H1 (cell line): ENCODE results near the gene TNS2. TPM values are rescaled to one million over a fixed set of nuclear protein-coding genes. Genes with fewer than 3 reads are reported as not detected.

Experiments
- CTCF ChIA-PET: fragments of 300-600 bp; sonication (Branson Sonifier 250); formaldehyde crosslinking; loops from one replicate; lab custom pipeline; 2021; ENCODE audit not compliant: partially characterized antibody; lab: Charles Lee
- POLR2A ChIA-PET: fragments of 300-600 bp; sonication (Branson Sonifier 250); formaldehyde crosslinking; loops from one replicate; lab custom pipeline; 2021; ENCODE audit warnings: inconsistent platforms; ENCODE audit not compliant: partially characterized antibody; lab: Charles Lee
- DNase-seq, 2 experiments: peaks; one replicate each; pipeline versions ENCODE4 v3.0.0 to v3.0.0-alpha.2; 2010 to 2022; ENCODE audit warnings: low spot score in 2 of 2, low read depth in 1 of 2, mixed read lengths in 1 of 2
- FAIRE-seq: peaks from 2 replicates; lab custom pipeline; 2011; peaks lifted over from hg19 to GRCh38; lab: Jason Lieb, UNC
- H2AFZ ChIP-seq: 2 replicates; pipeline ENCODE4 v1.8.1; 2012; ENCODE audit warnings: low read length, inconsistent platforms
- H2AK5ac ChIP-seq: 2 replicates; pipeline ENCODE4 v1.6.1; 2013; ENCODE audit warnings: low read depth, low read length
- H2BK120ac ChIP-seq: replicated peaks from 2 replicates; pipeline ENCODE3; 2013; ENCODE audit warnings: low read depth, low read length, inconsistent platforms
- H2BK12ac ChIP-seq: 2 replicates; pipeline ENCODE4 v1.6.1; 2013; ENCODE audit warnings: low read depth, low read length
- H2BK15ac ChIP-seq: 2 replicates; pipeline ENCODE4 v1.6.1; 2013; ENCODE audit warnings: low read length
- H2BK20ac ChIP-seq: 2 replicates; pipeline ENCODE4 v1.6.1; 2013; ENCODE audit warnings: low read length
- H2BK5ac ChIP-seq: 2 replicates; pipeline ENCODE4 v1.6.1; 2013; ENCODE audit warnings: low read depth, low read length
- H3K14ac ChIP-seq: 2 replicates; pipeline ENCODE4 v1.6.1; 2013; ENCODE audit warnings: inconsistent platforms; ENCODE audit not compliant: insufficient read length
- H3K18ac ChIP-seq: 2 replicates; pipeline ENCODE4 v1.6.1; 2013; ENCODE audit warnings: low read length; ENCODE audit errors: extremely low read depth
- H3K23ac ChIP-seq: 2 replicates; pipeline ENCODE4 v1.6.1; 2013; ENCODE audit warnings: inconsistent platforms; ENCODE audit not compliant: insufficient read length
- H3K23me2 ChIP-seq: 2 replicates; pipeline ENCODE4 v1.6.1; 2013; ENCODE audit warnings: low read depth, low read length
- H3K27ac ChIP-seq: 2 replicates; pipeline ENCODE4 v1.6.1; 2011; ENCODE audit warnings: low read depth, low read length, inconsistent platforms
- H3K27me3 ChIP-seq, 4 experiments: replicated peaks in 1 of 4; 1 replicate in 1 of 4; 2 replicates in 3 of 4; pipeline versions ENCODE4 v1.6.1 to v1.8.1; 2011 to 2013; ENCODE audit warnings: low read length in 3 of 4, mild to moderate bottlenecking in 3 of 4, inconsistent platforms in 2 of 4, mixed read lengths in 2 of 4, moderate library complexity in 1 of 4; ENCODE audit not compliant: control insufficient read depth in 3 of 4, insufficient read depth in 3 of 4; ENCODE audit errors: extremely low read depth in 1 of 4
- H3K36me3 ChIP-seq, 4 experiments: 2 replicates each; pipeline versions ENCODE4 v1.6.1 to v1.8.1; 2011 to 2013; ENCODE audit warnings: mild to moderate bottlenecking in 4 of 4, low read length in 3 of 4, moderate library complexity in 2 of 4, control low read depth in 1 of 4, inconsistent platforms in 1 of 4; ENCODE audit not compliant: insufficient read depth in 4 of 4, control insufficient read depth in 2 of 4
- H3K4ac ChIP-seq: replicated peaks from 2 replicates; pipeline ENCODE3; 2013; ENCODE audit warnings: low read length, low read depth, mixed read lengths, inconsistent platforms; ENCODE audit not compliant: insufficient read length
- H3K4me1 ChIP-seq, 4 experiments: replicated peaks in 1 of 4; 1 replicate in 1 of 4; 2 replicates in 3 of 4; pipeline versions ENCODE4 v1.6.1 to v1.8.1; 2011 to 2013; ENCODE audit warnings: low read length in 3 of 4, inconsistent platforms in 2 of 4, mixed read lengths in 1 of 4; ENCODE audit not compliant: insufficient read depth in 4 of 4, control insufficient read depth in 3 of 4
- H3K4me2 ChIP-seq, 2 experiments: 2 replicates each; pipeline versions ENCODE4 v1.6.1 to v1.8.1; 2011 to 2013; ENCODE audit warnings: low read depth in 2 of 2, low read length in 2 of 2, control low read depth in 1 of 2, inconsistent platforms in 1 of 2, mild to moderate bottlenecking in 1 of 2; ENCODE audit not compliant: insufficient read depth in 1 of 2
- H3K4me3 ChIP-seq, 4 experiments: fragments of 200-600, 300-600 bp in 1 of 4; sonication (generic), shearing (Covaris generic), sonication (Bioruptor Twin) in 1 of 4; 2 replicates each; pipeline versions ENCODE4 v1.5.1 to v1.8.1; 2011 to 2016; ENCODE audit warnings: low read length in 4 of 4, low read depth in 3 of 4, control low read depth in 2 of 4, inconsistent platforms in 2 of 4, mild to moderate bottlenecking in 2 of 4, mixed read lengths in 1 of 4, moderate library complexity in 1 of 4; ENCODE audit not compliant: insufficient read depth in 2 of 4; ENCODE audit errors: extremely low read depth in 1 of 4
- H3K56ac ChIP-seq: replicated peaks from 2 replicates; pipeline ENCODE3; 2013; ENCODE audit warnings: low read depth, mild to moderate bottlenecking, mixed read lengths, low read length, inconsistent platforms; ENCODE audit not compliant: insufficient read length
- H3K79me1 ChIP-seq: 2 replicates; pipeline ENCODE4 v1.6.1; 2013; ENCODE audit warnings: low read depth, low read length, control low read depth
- H3K79me2 ChIP-seq, 2 experiments: 2 replicates each; pipeline versions ENCODE4 v1.6.1 to v1.8.1; 2012 to 2013; ENCODE audit warnings: low read length in 2 of 2, mild to moderate bottlenecking in 2 of 2, inconsistent platforms in 1 of 2; ENCODE audit not compliant: insufficient read depth in 2 of 2, control insufficient read depth in 1 of 2
- H3K9ac ChIP-seq, 4 experiments: replicated peaks in 1 of 4; 1 replicate in 1 of 4; 2 replicates in 3 of 4; pipeline versions ENCODE4 v1.6.1 to v1.8.1; 2011 to 2013; ENCODE audit warnings: low read depth in 3 of 4, low read length in 3 of 4, control low read depth in 2 of 4, mild to moderate bottlenecking in 2 of 4, moderate library complexity in 2 of 4, inconsistent platforms in 1 of 4; ENCODE audit errors: extremely low read depth in 1 of 4
- H3K9me3 ChIP-seq, 2 experiments: 2 replicates each; pipeline versions ENCODE4 v1.6.1 to v1.8.1; 2012 to 2013; ENCODE audit warnings: mild to moderate bottlenecking in 2 of 2, moderate library complexity in 2 of 2, control low read depth in 1 of 2, inconsistent platforms in 1 of 2, low read depth in 1 of 2, low read length in 1 of 2, mixed read lengths in 1 of 2; ENCODE audit not compliant: insufficient read depth in 2 of 2
- H4K20me1 ChIP-seq, 2 experiments: replicated peaks in 1 of 2; 2 replicates each; pipeline versions ENCODE3 to v1.8.1; 2011 to 2013; ENCODE audit warnings: inconsistent platforms in 2 of 2, low read length in 2 of 2, mild to moderate bottlenecking in 1 of 2; ENCODE audit not compliant: insufficient read depth in 2 of 2, control insufficient read depth in 1 of 2
- H4K5ac ChIP-seq: 2 replicates; pipeline ENCODE4 v1.6.1; 2013; ENCODE audit warnings: low read length, low read depth, mixed read lengths, inconsistent platforms; ENCODE audit not compliant: insufficient read length
- H4K8ac ChIP-seq: 2 replicates; pipeline ENCODE4 v1.8.0; 2013; ENCODE audit warnings: mild to moderate bottlenecking, moderate library complexity, low read length, inconsistent platforms; ENCODE audit not compliant: insufficient read depth; ENCODE audit errors: extremely low read depth
- H4K91ac ChIP-seq: replicated peaks from 2 replicates; pipeline ENCODE3; 2013; ENCODE audit warnings: low read length, mixed read lengths, inconsistent platforms; ENCODE audit not compliant: insufficient read length
- WGBS, 2 experiments: shearing (Covaris generic) in 1 of 2; methylation state at CpG; one replicate each; pipeline versions ENCODE4 v1.1.6 to v1.1.7; 2013 to 2015; ENCODE audit warnings: low lambda C conversion rate in 2 of 2, mixed read lengths in 2 of 2, inconsistent platforms in 1 of 2, low coverage in 1 of 2, missing lambda C conversion rate in 1 of 2; ENCODE audit not compliant: insufficient replicate concordance in 2 of 2, insufficient coverage in 1 of 2, insufficient read length in 1 of 2; ENCODE audit errors: extremely low coverage in 1 of 2, missing lambda C conversion rate in 1 of 2; 5-methylcytosine and 5-hydroxymethylcytosine counted together
- polyA plus RNA-seq, 7 experiments: library from polyadenylated mRNA; depleted of rRNA in 3 of 7; stranded (reverse) in 5 of 7; unstranded in 2 of 7; fragments of >200 nt in 5 of 7; fragments of 200-250 nt in 2 of 7; gene quantifications; 1 replicate in 5 of 7; 2 replicates in 1 of 7; 4 replicates in 1 of 7; pipeline versions ENCODE4 v1.2.1 to v1.2.3, GENCODE V29; 2011 to 2013; ENCODE audit warnings: missing spikeins in 2 of 7, mixed read lengths in 2 of 7
- total RNA-seq: library from RNA; stranded (reverse); fragmentation: NEBNext Ultra II Directional; extraction: Animal tissue kit (Norgen Biotek cat#: 25700); gene quantifications from 2 replicates; pipeline ENCODE4 v1.2.1, GENCODE V29; 2021

Gene TNS2
- total and polyA plus RNA-seq, 2 of the 8 experiments (the other 6 are each of a cell fraction or from before 2014, with no cell fraction given): 2.8 to 4.7 TPM

DNA sequence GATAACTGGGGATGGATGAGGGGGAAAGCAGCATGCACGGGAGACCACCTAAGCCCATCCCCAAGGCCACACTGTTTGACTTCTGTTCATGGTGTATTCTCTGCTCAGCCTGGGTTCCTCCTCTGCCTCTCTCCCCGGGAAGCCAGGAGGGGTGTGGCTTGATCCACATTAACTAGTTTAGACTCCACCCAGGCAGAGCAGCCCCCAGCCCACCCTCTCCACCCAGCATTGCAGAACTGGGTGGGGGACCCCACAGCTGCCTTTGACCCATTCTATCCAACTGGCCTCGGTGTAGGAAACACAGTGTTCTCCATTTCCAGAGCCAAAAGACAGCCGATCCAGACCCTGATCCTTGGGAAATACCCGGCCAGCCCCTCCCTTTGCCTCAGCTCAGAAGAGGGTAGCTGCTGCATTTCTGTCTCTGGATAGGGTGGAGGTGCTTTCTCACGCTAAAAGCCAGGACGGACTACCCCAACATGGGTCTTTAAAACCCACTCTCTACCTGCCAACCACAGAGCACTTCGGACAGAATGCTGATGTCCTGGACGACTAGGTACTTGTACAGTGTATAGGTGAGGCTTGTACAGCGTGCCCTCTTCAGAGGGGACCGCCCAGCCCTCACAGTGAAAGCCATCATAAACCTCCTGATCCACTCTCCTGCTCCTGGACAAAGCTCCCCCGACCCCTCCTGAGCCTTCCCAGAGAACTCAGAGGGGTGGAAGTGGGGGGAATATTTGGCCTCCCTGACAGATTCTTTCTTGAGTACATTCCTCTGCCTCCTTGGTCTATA, 20.0 kb downstream of the TNS2 start:
- Histone ChIP-seq H4K91ac (no peak overlapping the region), H3K79me2 (no peaks in the 10 kb centered on the region), H2BK20ac (no peak overlapping the region), H3K9ac (no peak overlapping the region; a peak in 1 of 7 replicates), H3K18ac (no peak overlapping the region), H3K27me3 (peaks cover 0 to 2% (median 0%) of the 10 kb centered on the region in 4 experiments; a peak in 2 of 7 replicates), H3K23me2 (no peaks in the 10 kb centered on the region), H2BK12ac (no peak overlapping the region; the same call in 1 of the 2 replicates), H2AFZ (no peak overlapping the region), H2BK15ac (no peak overlapping the region), H4K5ac (no peak overlapping the region), H3K4me3 (no peak overlapping the region), H4K20me1 (peaks cover 2 to 4% of the 10 kb centered on the region in 2 experiments), H2BK5ac (no peak overlapping the region; the same call in 1 of the 2 replicates), H2BK120ac (no peak overlapping the region), H3K14ac (no peak overlapping the region), H3K79me1 (no peaks in the 10 kb centered on the region), H4K8ac (no peak overlapping the region), H3K4me1 (peaks cover 4 to 16% (median 10%) of the 10 kb centered on the region in 4 experiments), H3K4me2 (0 out of 4 replicates have a peak overlapping the region, but pooled peaks of 1 of the 2 experiments have one; percentile 4), H3K36me3 (peaks cover 0 to 3% (median under 1%) of the 10 kb centered on the region in 4 experiments; a peak in 2 of 8 replicates), H3K56ac (no peak overlapping the region), H3K9me3 (no peaks in the 10 kb centered on the region), H3K23ac (no peak overlapping the region), H3K4ac (no peak overlapping the region), H3K27ac (no peak overlapping the region), H2AK5ac (no peak overlapping the region; the same call in 1 of the 2 replicates)
- FAIRE-seq: no peak
- ChIA-PET POLR2A (interaction anchor here (1.0 to 2.4 kb wide), 3 partner anchors 8 to 28 kb away, joined by 3 to 11 read pairs (median 5); partner anchors contain the start of genes IGFBP6 and SPRYD3), CTCF (interaction anchor here (1.0 to 22.4 kb wide), 8 partner anchors 8 to 105 kb away, joined by 3 to 531 read pairs (median 44); partner anchors contain the start of genes IGFBP6, SOAT2, SPRYD3 and TNS2)
- no peak for DNase-seq
- WGBS, 2 experiments: 84% methylated on average over 11 of the region's 12 CpGs; no CpG with 5 or more reads in 1 of the 2 experiments
